IgD-negative memory B cell (primary cell): ENCODE measurements around the gene POTEI. TPM values are rescaled to one million over a fixed set of nuclear protein-coding genes. Genes with fewer than 3 reads are reported as not detected.

ENCODE experiments used
- polyA plus RNA-seq: library from polyadenylated mRNA; unstranded; fragments of 300-500 nt; fragmentation: Illumina TruSeq; gene quantifications from one replicate; pipeline ENCODE4 v1.2.3, GENCODE V29; 2021

The POTEI gene
- polyA plus RNA-seq, 1 donor from 2014 or later: not detected

Other genes with a start within 250 kb of the POTEI start
- gene IMP4, start 166.4 kb downstream of the POTEI start, polyA plus RNA-seq: 102 TPM
- 124 TPM for gene PTPN18, start 153.3 kb downstream of the POTEI start, polyA plus RNA-seq
- gene CFC1B, start 11.9 kb upstream of the POTEI start, polyA plus RNA-seq: not detected
- not detected for gene CFC1, start 90.2 kb upstream of the POTEI start, polyA plus RNA-seq
- gene POTEJ, start 102.1 kb upstream of the POTEI start, polyA plus RNA-seq: not detected
- not detected for gene GPR148, start 219.7 kb upstream of the POTEI start, polyA plus RNA-seq
- not detected for gene AMER3, start 246.2 kb upstream of the POTEI start, polyA plus RNA-seq